Subcutaneous adipose tissue (tissue), 4 donors: Measurements from ENCODE around the gene PTCD1. TPM values are rescaled to one million over a fixed set of nuclear protein-coding genes. Genes with fewer than 3 reads are reported as not detected.

Source experiments
- CTCF ChIP-seq: fragments of 450-650 bp; IDR thresholded peaks from one replicate; pipeline ENCODE4 v1.5.1; 2016; ENCODE audit warnings: low read depth, mild to moderate bottlenecking, control low read depth, antibody characterized with exemption, moderate library complexity
- total RNA-seq, 4 donors: library from RNA; depleted of rRNA; stranded (reverse); fragments of >200 nt; gene quantifications; one replicate each; pipeline ENCODE4 v1.1.0, GENCODE V29; 2016

The PTCD1 gene
- total RNA-seq, 4 donors from 2014 or later, result 3.7 to 11.9 (median 5.3) TPM

- TF ChIP-seq CTCF, result no peak
These were observed 10.3 kb upstream of the PTCD1 start for GRCh38 chr7:99448855-99449254.

- no peak for TF ChIP-seq CTCF
These were observed 9.3 kb upstream of the PTCD1 start for GRCh38 chr7:99447943-99448342.

- TF ChIP-seq CTCF, result no peak
These were observed 7.5 kb upstream of the PTCD1 start for GRCh38 chr7:99446096-99446495.

GRCh38 chr7:99440195-99440594 is 1.6 kb upstream of the PTCD1 start:
- no peak for TF ChIP-seq CTCF

- no peak for TF ChIP-seq CTCF
These were observed 539 bp downstream of the PTCD1 start for GRCh38 chr7:99437946-99438572.

GRCh38 chr7:99433158-99433557 is 5.4 kb downstream of the PTCD1 start:
- TF ChIP-seq CTCF, result no peak

GRCh38 chr7:99429756-99430155 is 8.8 kb downstream of the PTCD1 start:
- TF ChIP-seq CTCF, result no peak
